ENCODE measurements around the gene CAPZA1.

DNA sequence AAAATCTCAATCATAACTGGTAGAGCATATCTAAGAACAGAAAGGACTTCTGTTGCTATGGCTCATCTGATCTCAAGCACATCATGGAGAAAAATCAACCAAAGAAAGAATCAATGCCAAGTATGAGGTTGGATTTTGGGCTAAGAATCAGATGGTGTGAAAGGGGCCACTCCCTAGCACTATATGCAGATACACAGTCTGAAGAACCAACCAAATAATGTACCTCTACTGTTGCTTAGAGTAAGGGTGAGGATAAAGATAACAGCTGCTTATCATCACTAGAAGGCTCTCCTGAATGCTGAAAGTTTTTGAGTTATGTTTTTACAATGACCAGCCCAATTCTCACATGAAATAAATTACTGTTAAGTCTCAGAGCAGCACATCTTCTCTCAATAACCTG, 36.3 kb upstream of the CAPZA1 start:
- no peak for TF ChIP-seq POLR2A (IDR thresholded peaks at IDR 0.05)
- TF ChIP-seq, protein P1, sequence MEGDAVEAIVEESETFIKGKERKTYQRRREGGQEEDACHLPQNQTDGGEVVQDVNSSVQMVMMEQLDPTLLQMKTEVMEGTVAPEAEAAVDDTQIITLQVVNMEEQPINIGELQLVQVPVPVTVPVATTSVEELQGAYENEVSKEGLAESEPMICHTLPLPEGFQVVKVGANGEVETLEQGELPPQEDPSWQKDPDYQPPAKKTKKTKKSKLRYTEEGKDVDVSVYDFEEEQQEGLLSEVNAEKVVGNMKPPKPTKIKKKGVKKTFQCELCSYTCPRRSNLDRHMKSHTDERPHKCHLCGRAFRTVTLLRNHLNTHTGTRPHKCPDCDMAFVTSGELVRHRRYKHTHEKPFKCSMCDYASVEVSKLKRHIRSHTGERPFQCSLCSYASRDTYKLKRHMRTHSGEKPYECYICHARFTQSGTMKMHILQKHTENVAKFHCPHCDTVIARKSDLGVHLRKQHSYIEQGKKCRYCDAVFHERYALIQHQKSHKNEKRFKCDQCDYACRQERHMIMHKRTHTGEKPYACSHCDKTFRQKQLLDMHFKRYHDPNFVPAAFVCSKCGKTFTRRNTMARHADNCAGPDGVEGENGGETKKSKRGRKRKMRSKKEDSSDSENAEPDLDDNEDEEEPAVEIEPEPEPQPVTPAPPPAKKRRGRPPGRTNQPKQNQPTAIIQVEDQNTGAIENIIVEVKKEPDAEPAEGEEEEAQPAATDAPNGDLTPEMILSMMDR (IDR thresholded peaks at IDR 0.05 in 8 of 11, conservative IDR thresholded peaks at IDR 0.05 in 3 of 11): no peak
